ENCODE results near the gene ARSG. TPM values are rescaled to one million over a fixed set of nuclear protein-coding genes. Genes with fewer than 3 reads are reported as not detected.
"Not testable (repeated sequence)": the region's sequence is repeated elsewhere in the genome, so short reads cannot be mapped to it uniquely, and the experiment has no call there.

The ARSG gene
- total RNA-seq, 4 donors from 2014 or later: 1.4 to 8.2 (median 2.6) TPM

DNA sequence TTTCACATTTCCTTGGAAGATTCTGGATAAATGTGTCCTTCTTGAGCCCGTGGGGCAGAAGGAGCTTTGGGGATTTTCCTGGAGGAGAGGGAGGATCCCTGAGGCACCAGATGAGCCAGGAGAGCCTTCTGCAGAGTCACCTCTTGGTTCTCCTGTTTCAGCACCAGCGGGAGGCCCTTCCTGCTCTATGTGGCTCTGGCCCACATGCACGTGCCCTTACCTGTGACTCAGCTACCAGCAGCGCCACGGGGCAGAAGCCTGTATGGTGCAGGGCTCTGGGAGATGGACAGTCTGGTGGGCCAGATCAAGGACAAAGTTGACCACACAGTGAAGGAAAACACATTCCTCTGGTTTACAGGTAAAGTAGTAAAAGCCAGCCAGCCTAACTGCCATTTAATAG is 77.1 kb downstream of the ARSG start:
- TF ChIP-seq, protein P1, sequence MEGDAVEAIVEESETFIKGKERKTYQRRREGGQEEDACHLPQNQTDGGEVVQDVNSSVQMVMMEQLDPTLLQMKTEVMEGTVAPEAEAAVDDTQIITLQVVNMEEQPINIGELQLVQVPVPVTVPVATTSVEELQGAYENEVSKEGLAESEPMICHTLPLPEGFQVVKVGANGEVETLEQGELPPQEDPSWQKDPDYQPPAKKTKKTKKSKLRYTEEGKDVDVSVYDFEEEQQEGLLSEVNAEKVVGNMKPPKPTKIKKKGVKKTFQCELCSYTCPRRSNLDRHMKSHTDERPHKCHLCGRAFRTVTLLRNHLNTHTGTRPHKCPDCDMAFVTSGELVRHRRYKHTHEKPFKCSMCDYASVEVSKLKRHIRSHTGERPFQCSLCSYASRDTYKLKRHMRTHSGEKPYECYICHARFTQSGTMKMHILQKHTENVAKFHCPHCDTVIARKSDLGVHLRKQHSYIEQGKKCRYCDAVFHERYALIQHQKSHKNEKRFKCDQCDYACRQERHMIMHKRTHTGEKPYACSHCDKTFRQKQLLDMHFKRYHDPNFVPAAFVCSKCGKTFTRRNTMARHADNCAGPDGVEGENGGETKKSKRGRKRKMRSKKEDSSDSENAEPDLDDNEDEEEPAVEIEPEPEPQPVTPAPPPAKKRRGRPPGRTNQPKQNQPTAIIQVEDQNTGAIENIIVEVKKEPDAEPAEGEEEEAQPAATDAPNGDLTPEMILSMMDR (IDR thresholded peaks at IDR 0.05): no peak
- ATAC-seq (ENCODE audit: low FRiP score) (no peak), DNase-seq (ENCODE audit: low spot score) (no peak)

DNA sequence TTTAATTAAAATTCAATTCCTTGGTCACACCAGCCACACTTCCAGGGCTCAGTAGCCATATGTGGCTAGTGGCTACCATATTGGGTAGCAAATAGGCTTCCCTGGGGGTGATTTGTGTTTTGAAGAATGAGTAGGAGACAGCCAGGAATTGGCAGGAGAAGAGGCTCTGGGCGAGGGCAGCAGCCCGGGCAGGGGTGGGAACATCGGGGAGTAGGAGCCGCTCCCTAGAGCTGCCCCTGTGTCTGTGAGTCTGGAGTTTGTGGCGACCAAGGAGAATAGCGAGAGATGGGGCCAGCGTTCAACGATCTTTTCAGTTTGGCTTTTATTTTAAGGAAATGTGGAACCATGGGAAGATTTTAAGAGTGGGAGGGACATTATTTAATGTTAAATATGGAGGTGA is 84.3 kb downstream of the ARSG start:
- ATAC-seq (ENCODE audit: low FRiP score) (no peak), DNase-seq (ENCODE audit: low spot score) (no peak)
- TF ChIP-seq, protein P1 (IDR thresholded peaks at IDR 0.05): no peak

DNA sequence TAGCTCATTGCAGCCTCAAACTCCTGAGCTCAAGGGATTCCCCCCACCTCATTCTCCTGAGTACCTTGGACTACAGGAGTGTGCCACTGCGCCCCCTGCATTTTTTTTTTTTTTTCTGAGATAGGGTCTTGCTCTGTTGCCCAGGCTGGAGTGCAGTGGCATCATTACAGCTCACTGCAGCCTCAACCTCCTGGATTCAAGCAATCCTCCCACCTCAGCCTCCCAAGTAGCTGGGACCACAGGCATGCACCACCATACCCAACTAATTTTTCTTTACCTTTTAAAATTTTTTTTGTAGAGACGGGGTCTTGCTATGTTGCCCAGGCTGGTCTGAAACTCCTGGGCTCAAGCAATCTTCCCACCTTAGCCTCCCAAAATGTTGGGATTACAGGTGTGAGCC is 84.9 kb downstream of the ARSG start:
- ATAC-seq (ENCODE audit: low FRiP score); DNase-seq (ENCODE audit: low spot score): not testable (repeated sequence)

DNA sequence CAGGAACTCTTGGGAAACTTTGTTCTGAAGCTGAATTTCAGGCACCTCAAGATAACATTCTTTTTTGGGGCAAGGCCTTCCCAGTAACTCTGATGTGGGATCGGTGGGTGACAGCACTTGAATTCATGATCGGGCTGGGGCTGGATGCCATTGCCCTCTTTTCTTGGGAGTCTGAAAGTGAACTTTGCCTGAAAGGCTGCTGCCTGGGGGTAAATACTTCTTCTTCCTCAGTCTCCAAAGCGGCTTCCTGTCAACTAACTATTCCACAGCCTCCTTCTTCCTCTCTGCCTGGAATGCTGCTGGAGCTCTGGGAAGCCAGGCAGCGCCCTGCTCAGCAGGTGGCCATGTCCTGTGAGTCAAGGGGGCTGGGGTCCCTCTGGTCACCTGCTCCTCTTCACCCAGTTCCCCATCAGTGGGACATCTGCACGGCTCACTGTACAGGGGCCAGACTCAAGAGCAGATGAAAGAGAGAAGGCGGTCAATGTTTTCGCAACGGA is 86.5 kb downstream of the ARSG start:
- DNase-seq (ENCODE audit: low spot score) (no peak), ATAC-seq (ENCODE audit: low FRiP score) (no peak)
- TF ChIP-seq, protein P1 (IDR thresholded peaks at IDR 0.05): no peak

DNA sequence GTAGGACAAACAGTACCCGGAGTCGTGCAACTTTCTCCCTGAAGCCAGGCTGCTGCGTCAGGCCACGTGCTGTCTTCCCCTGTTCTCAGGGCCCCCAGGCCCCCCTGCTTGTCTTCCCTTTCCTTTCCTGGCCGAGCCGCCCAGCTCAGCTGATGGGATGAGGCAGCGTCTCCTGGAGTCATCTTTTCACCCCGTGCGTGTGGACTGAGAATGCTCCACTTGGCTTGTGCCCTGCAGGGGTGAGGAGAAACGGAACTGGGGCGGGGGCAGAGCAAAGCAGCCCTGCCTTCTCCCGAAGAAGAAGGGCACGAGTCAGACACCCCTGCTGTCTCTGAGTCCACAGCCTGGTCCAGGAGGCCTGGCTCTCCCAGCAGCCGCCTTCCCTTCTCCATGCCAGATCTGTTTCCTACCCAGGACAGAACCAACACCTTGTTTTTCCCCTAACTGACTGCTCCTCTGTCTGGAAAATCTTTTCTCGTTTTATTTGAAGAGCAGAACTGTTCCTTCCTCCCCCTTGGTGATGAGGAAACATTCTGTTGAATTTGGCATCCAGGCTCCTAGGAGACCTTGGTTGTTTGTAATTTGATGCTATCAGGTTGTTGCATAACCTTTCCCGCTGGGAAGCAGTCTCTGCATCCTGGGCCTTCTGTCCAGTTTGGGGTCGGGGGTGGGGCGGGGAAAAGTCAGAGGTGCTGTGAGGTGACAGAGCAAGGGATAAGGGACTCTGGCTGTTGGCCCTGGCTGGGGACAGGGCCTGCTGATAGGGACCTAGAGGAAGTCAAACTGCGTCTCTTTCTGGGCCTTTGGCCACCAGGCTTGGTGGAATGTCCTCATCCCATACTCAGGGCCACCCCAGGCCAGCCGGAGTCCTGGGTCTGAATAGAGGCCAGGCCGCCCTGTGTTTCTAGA is 87.2 kb downstream of the ARSG start:
- DNase-seq (ENCODE audit: low spot score): peak; percentile 73
- TF ChIP-seq, protein P1 (IDR thresholded peaks at IDR 0.05): no peak
- peak; percentile 94 for ATAC-seq (ENCODE audit: low FRiP score)

DNA sequence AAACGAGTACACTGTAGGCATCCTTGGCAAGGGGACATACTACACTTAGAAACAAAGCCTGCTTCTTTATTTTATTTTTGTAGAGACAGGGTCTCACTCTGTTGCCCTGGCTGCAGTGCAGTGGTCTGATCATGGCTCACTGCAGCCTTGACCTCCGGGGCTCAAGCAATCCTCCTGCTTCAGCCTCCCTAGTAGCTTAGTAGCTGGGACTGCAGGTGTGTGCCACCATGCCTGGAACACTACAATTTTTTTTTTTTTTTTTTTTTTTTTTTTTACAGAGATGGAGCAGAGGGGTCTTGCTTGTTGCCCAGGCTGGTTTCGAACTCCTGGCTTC is 87.8 kb downstream of the ARSG start:
- TF ChIP-seq, protein P1 (IDR thresholded peaks at IDR 0.05): no peak
- ATAC-seq (ENCODE audit: low FRiP score) (no peak), DNase-seq (ENCODE audit: low spot score) (no peak)

DNA sequence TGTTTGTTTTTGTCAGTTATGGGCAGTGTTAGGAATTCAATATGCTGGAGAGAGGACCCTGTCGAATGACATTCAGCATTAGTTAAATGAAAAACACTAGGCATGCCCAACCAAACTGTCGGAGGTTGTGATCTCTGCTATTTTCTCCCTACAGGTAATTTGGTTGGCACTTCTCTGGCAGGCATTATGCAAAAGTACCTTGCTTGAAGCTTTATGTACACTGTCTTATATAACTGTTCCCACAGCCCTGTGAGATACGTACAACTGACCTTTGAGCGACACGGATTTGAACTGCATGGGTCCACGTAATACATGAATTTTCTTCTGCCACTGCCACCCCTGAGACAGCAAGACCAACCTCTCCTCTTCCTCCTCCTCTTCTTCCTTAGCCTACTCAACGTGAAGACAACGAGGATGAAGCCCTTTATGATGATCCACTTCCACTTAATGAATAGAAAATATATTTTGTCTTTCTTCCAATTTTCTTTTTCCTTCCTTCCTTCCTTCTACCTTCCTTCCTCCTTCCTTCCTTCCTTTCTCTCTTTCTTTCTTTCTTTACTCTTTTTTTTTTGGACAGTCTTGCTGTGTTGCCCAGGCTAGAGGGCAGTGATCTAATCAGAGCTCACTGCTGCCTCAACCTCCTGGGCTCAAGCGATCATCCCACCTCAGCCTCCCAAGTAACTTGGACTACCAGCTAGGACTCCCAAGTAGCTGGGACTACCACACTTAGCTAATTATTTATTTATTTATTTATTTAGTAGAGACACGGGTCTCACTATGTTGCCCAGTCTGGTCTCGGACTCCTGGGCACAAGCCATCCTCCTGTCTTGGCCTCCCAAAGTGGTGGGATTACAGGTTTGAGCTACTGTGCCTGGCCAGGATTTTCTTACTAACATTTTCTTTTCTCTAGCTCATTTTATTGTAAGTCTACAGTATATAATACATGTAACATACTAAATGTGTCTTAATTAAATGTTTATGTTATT is 88.7 kb downstream of the ARSG start:
- TF ChIP-seq, protein P1 (IDR thresholded peaks at IDR 0.05): no peak
- no peak for ATAC-seq (ENCODE audit: low FRiP score)
- no peak for DNase-seq (ENCODE audit: low spot score)

All from omental fat pad (tissue), 4 donors.